Activated T-helper 1 cell treated with anti-CD3 and anti-CD28 coated beads, Interleukin-12 subunit alpha, Interleukin-12 subunit beta, Interleukin-2, Interleukin-4 antibody, amounts not matched to agents 30 ng/mL and 10 ng/mL and 1 ng/mL, durations not matched to agents 14 hours and 24 hours and 36 hours (primary cell): ENCODE measurements around the gene DGCR6L. TPM values are rescaled to one million over a fixed set of nuclear protein-coding genes. Genes with fewer than 3 reads are reported as not detected.
"Not testable (repeated sequence)": the region's sequence is repeated elsewhere in the genome, so short reads cannot be mapped to it uniquely, and the experiment has no call there.

ENCODE experiments used
- DNase-seq: peaks from one replicate; pipeline ENCODE4 v3.0.0; 2021; ENCODE audit warnings: low spot score
- H3K27ac Mint-ChIP-seq: one replicate; pipeline ENCODE4 v1.8.0; 2021; ENCODE audit warnings: mild to moderate bottlenecking, mixed read lengths
- H3K27me3 Mint-ChIP-seq: one replicate; pipeline ENCODE4 v1.8.0; 2022; ENCODE audit warnings: mild to moderate bottlenecking, moderate library complexity, mixed read lengths; ENCODE audit not compliant: insufficient read depth
- H3K36me3 Mint-ChIP-seq: one replicate; pipeline ENCODE4 v1.8.0; 2021; ENCODE audit warnings: low read depth, mixed read lengths
- H3K4me1 Mint-ChIP-seq: one replicate; pipeline ENCODE4 v1.8.0; 2021; ENCODE audit warnings: low read depth, mixed read lengths
- H3K4me3 Mint-ChIP-seq: one replicate; pipeline ENCODE4 v1.8.0; 2021; ENCODE audit warnings: mild to moderate bottlenecking, moderate library complexity, mixed read lengths
- H3K9me3 Mint-ChIP-seq: one replicate; pipeline ENCODE4 v1.8.0; 2021; ENCODE audit warnings: mixed read lengths
- intact Hi-C: fragments of 100-400 bp; cut with micrococcal nuclease; formaldehyde crosslinking; loops from one replicate; pipeline ENCODE4 v1.15.1; 2024
- total RNA-seq: library from RNA; stranded (reverse); gene quantifications from 2 replicates; pipeline ENCODE4 v1.2.3, GENCODE V29; 2022

DGCR6L gene
- total RNA-seq, 1 donor from 2014 or later = 40.6 TPM

DNA sequence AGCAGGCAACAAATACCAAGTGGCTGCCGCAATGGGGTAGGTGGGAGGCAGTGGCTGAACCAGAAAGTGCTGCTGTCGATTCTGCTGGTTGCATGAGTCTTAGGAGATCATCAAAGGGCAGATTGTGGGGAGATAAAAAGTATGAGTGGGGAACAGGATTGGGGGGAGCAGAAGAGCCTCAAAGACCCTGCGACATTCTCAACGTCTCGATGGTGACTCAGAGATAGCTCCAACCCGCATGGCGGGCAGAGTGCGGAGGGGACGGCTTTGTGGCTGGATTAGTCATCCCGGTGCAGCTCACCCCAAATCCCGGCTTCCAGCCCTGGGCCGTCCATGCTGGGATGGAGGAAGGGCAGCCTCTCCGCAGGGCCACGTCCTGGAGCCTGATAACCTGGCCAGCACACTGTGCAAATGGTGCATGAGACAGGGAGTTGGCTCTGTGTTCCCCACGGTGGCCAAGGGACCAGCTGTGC, 40.2 kb downstream of the DGCR6L start:
- Mint-ChIP-seq H3K4me3 (no peak overlapping the region), H3K36me3 (no peaks in the 10 kb centered on the region), H3K4me1 (no peaks in the 10 kb centered on the region), H3K9me3 (no peaks in the 10 kb centered on the region), H3K27me3 (peaks cover 1% of the 10 kb centered on the region), H3K27ac (no peak overlapping the region)
- intact Hi-C loops = no loop called here
- no peak for DNase-seq

- DNase-seq, H3K4me3 Mint-ChIP-seq, intact Hi-C loops, H3K36me3 Mint-ChIP-seq, H3K9me3 Mint-ChIP-seq, H3K27me3 Mint-ChIP-seq, H3K27ac Mint-ChIP-seq, H3K4me1 Mint-ChIP-seq: not testable (repeated sequence)
These were observed 41.0 kb downstream of the DGCR6L start for GRCh38 chr22:20278726-20279490.

GRCh38 chr22:20277936-20278635, 41.8 kb downstream of the DGCR6L start:
- H3K36me3 Mint-ChIP-seq, H3K9me3 Mint-ChIP-seq: not testable (repeated sequence)

DNA sequence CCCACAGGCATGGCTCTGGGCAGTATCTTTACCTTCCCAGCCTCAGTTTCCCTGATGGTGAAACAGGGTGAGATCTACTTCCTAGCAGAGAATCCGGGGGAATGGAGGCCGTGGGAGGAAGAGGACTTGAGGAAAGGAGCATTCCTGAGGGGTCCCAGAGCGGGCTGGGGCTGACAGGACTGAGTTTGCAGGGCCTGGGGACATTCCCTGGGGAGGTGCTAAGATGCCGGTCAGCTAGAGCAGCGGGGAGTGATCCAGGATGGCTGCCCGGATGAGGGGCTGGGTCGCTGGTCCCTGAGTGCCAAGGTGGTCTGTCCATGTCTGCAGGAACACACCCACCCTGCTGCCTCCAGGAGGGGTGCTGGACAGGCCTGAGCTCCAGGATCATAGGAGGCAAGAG, 43.4 kb downstream of the DGCR6L start:
- peaks cover 4% of the 10 kb centered on the region for H3K27me3 Mint-ChIP-seq
- no peak for DNase-seq
- no peaks in the 10 kb centered on the region for H3K4me1 Mint-ChIP-seq
- intact Hi-C loops = no loop called here
- H3K9me3 Mint-ChIP-seq = no peaks in the 10 kb centered on the region
- H3K27ac Mint-ChIP-seq = no peak overlapping the region
- no peak overlapping the region for H3K4me3 Mint-ChIP-seq
- no peaks in the 10 kb centered on the region for H3K36me3 Mint-ChIP-seq

More at GRCh38 chr22:20277936-20278635, 41.8 kb downstream of the DGCR6L start:
- H3K27ac Mint-ChIP-seq, H3K4me1 Mint-ChIP-seq, H3K4me3 Mint-ChIP-seq, H3K27me3 Mint-ChIP-seq, DNase-seq, intact Hi-C loops: not testable (repeated sequence)

GRCh38 chr22:20275836-20276235, 44.0 kb downstream of the DGCR6L start:
- Mint-ChIP-seq H3K27ac (no peak overlapping the region), H3K4me1 (no peaks in the 10 kb centered on the region), H3K9me3 (no peaks in the 10 kb centered on the region), H3K27me3 (peaks cover 4% of the 10 kb centered on the region), H3K4me3 (no peak overlapping the region), H3K36me3 (no peaks in the 10 kb centered on the region)
- DNase-seq = no peak
- intact Hi-C loops = no loop called here

GRCh38 chr22:20275325-20275724, 44.5 kb downstream of the DGCR6L start:
- H3K27ac Mint-ChIP-seq, H3K27me3 Mint-ChIP-seq, DNase-seq, H3K4me1 Mint-ChIP-seq, H3K36me3 Mint-ChIP-seq, H3K4me3 Mint-ChIP-seq, intact Hi-C loops, H3K9me3 Mint-ChIP-seq: not testable (repeated sequence)

GRCh38 chr22:20274374-20274773, 45.5 kb downstream of the DGCR6L start:
- H3K27ac Mint-ChIP-seq, H3K9me3 Mint-ChIP-seq, H3K4me1 Mint-ChIP-seq, DNase-seq, intact Hi-C loops, H3K4me3 Mint-ChIP-seq, H3K36me3 Mint-ChIP-seq, H3K27me3 Mint-ChIP-seq: not testable (repeated sequence)

DNA sequence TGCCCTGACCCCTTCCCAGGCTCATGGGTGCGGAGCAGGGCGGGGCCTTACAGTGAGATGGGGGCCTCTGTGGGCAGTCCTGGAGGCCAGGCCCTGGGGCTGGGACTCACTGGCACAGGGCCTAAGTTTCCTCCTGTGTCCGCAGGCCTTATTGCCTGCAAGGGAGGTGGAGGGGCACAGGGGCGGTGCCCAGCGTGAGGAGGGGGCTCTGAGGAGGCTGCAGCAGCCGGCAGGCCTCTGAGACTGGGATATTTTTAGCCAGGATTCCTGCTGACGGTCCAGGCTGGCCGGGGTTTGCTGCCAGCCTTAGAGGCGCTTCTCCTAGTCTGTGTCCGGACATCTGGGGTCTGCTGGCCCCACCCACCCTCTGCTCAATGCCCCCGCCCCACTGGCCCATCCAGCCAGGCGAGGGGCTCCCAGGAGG, 46.1 kb downstream of the DGCR6L start:
- Mint-ChIP-seq H3K9me3 (no peaks in the 10 kb centered on the region), H3K27me3 (peaks cover 4% of the 10 kb centered on the region), H3K27ac (no peak overlapping the region), H3K36me3 (no peaks in the 10 kb centered on the region), H3K4me1 (no peaks in the 10 kb centered on the region), H3K4me3 (no peak overlapping the region)
- DNase-seq = no peak
- intact Hi-C loops = no loop called here

- H3K4me1 Mint-ChIP-seq = no peaks in the 10 kb centered on the region
- no peak overlapping the region for H3K4me3 Mint-ChIP-seq
- no peaks in the 10 kb centered on the region for H3K36me3 Mint-ChIP-seq
- H3K27ac Mint-ChIP-seq = no peak overlapping the region
- H3K9me3 Mint-ChIP-seq = no peaks in the 10 kb centered on the region
- intact Hi-C loops = no loop called here
- peaks cover 4% of the 10 kb centered on the region for H3K27me3 Mint-ChIP-seq
- DNase-seq = no peak
These were observed 47.2 kb downstream of the DGCR6L start for GRCh38 chr22:20272700-20273099.

- no peaks in the 10 kb centered on the region for H3K4me1 Mint-ChIP-seq
- H3K9me3 Mint-ChIP-seq = no peaks in the 10 kb centered on the region
These were observed 47.7 kb downstream of the DGCR6L start for GRCh38 chr22:20272174-20272573.

GRCh38 chr22:20271114-20271994, 48.5 kb downstream of the DGCR6L start:
- Mint-ChIP-seq H3K27me3 (peaks cover 7% of the 10 kb centered on the region), H3K4me1 (no peaks in the 10 kb centered on the region), H3K4me3 (no peak overlapping the region), H3K27ac (no peak overlapping the region), H3K36me3 (no peaks in the 10 kb centered on the region), H3K9me3 (no peaks in the 10 kb centered on the region)
- intact Hi-C loops = no loop called here
- DNase-seq = no peak

More at GRCh38 chr22:20272174-20272573, 47.7 kb downstream of the DGCR6L start:
- H3K4me3 Mint-ChIP-seq = no peak overlapping the region
- no peaks in the 10 kb centered on the region for H3K36me3 Mint-ChIP-seq
- peaks cover 4% of the 10 kb centered on the region for H3K27me3 Mint-ChIP-seq
- no peak overlapping the region for H3K27ac Mint-ChIP-seq
- no peak for DNase-seq
- intact Hi-C loops = no loop called here

DNA sequence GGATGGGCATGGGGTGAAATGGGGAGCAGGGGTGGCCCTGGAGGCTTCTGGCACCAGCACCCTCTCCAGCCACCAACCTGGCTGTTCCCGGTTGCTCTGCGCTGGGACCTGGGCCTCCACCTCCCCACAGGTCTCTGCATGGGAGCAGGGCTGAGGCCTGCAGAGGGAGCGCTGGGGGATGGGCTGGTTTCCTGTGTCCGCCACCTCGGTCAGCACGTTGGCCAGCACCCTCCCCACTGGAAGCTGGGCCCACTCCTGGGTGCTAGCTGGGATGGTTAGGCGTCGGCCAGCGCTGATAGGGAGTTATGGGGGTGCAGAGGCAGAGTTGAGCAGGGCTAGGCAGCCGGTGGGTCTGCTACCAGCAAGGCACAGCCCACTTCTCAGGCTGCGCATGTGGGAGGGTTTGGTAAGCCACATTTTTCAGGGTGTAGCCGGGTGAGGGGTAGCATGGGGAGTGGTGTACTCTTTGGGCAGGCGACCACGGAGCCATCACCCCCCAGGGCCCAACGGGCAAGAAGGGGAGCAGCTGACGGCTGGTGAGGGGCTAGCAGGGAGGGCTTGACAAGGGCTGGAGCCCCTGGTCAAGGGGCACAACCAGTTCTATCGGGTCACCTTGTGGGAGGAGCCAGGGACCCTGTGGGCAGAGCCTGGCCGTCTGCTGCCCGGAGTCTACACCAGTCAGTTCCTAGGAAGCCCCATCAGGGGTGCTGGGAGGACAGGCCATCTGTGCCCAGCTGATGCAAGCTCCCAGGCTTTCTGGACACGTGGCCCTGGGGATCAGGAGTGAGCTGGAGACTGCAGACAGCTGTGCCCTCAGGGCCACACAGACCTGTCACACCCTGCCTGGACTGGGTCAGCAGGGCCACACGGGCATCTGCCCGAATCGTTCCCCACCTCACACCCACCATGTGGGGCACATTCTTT, 49.4 kb downstream of the DGCR6L start:
- H3K36me3 Mint-ChIP-seq, H3K27ac Mint-ChIP-seq, intact Hi-C loops, H3K9me3 Mint-ChIP-seq, H3K4me1 Mint-ChIP-seq, DNase-seq, H3K27me3 Mint-ChIP-seq, H3K4me3 Mint-ChIP-seq: not testable (repeated sequence)
